ENCODE measurements around the gene MRPS17. TPM values are rescaled to one million over a fixed set of nuclear protein-coding genes. Genes with fewer than 3 reads are reported as not detected.
A peak's percentile ranks its signal among the peaks of the same experiment; 100 is the strongest.
"Not testable (repeated sequence)": the region's sequence is repeated elsewhere in the genome, so short reads cannot be mapped to it uniquely, and the experiment has no call there.

Gene MRPS17
- total and polyA plus RNA-seq, 9 of the 15 experiments (the other 6 are each of a cell fraction or from before 2014, with no cell fraction given): 25.9 to 99.3 (median 43.9) TPM

- H3K9me1 ChIP-seq (ENCODE audit: control insufficient read depth, insufficient read depth, low read length); FAIRE-seq; BruUV-seq (replicated peaks); intact Hi-C loops (cut with micrococcal nuclease); CTCF ChIA-PET (ENCODE audit: low intra/inter-chr PET ratio); DNase-seq (ENCODE audit: extremely low read depth in 1 of 4, low spot score in 3 of 4); H3K9me3 ChIP-seq (replicated peaks; ENCODE audit: control insufficient read depth, insufficient read depth, low read depth, low read length); H4K20me1 ChIP-seq (replicated peaks; ENCODE audit: control insufficient read depth, insufficient read depth, low read length); H3K27me3 ChIP-seq (ENCODE audit: control insufficient read depth in 2 of 2, insufficient read depth in 2 of 2, low read length in 2 of 2); in situ Hi-C loops (cut with MboI); POLR2A ChIA-PET; ATAC-seq: not testable (repeated sequence)
- TF ChIP-seq KDM1A (IDR thresholded peaks at IDR 0.05) (peak; percentile 4 to 71; a peak in 3 of 4 replicates), BCOR (IDR thresholded peaks at IDR 0.05) (peak; percentile 84), DPF2 (IDR thresholded peaks at IDR 0.05) (peak; percentile 26; the same call in 1 of the 2 replicates), SMARCA5 (IDR thresholded peaks at IDR 0.05) (0 out of 2 replicates have a peak, but pooled peaks have one; percentile 72)
- H3K4me2 ChIP-seq (ENCODE audit: insufficient read depth, low read length): peak overlapping the region; percentile 99
- H3K4me3 ChIP-seq: peak overlapping the region; percentile 100
- peaks cover 38% of the 10 kb centered on the region for H3K36me3 ChIP-seq (ENCODE audit: control insufficient read depth, insufficient read depth, low read length)
- under 1% methylated on average over 19 of the region's 19 CpGs for WGBS (ENCODE audit: insufficient coverage, low coverage, missing lambda C conversion rate)
- peak overlapping the region; percentile 94 for H3K27ac ChIP-seq (ENCODE audit: extremely low read depth, low read depth, low read length)
- peak overlapping the region; percentile 96 to 100 for H3K9ac ChIP-seq (ENCODE audit: insufficient read depth in 1 of 2, low read depth in 2 of 2, low read length in 2 of 2)
- peak overlapping the region; percentile 90 for H2AFZ ChIP-seq (ENCODE audit: low read depth, low read length)
- H3K79me2 ChIP-seq (ENCODE audit: control insufficient read depth, insufficient read depth, low read length): peaks cover 25% of the 10 kb centered on the region
- H3K4me1 ChIP-seq (replicated peaks in 1 of 2; ENCODE audit: control insufficient read depth in 2 of 2, insufficient read depth in 2 of 2, low read length in 2 of 2): peaks cover 3 to 18% of the 10 kb centered on the region in 2 experiments; a peak in 4 of 5 replicates
Measured at GRCh38 chr7:55952352-55952671, 635 bp downstream of the MRPS17 start.

- POLR2A ChIA-PET: interaction anchor here (0.6 kb wide), 1 partner anchor 624 kb away, joined by 3 read pairs; no protein-coding TSS in a partner anchor
- Histone ChIP-seq H3K9ac (ENCODE audit: insufficient read depth in 1 of 2, low read depth in 2 of 2, low read length in 2 of 2) (peak overlapping the region in 1 of 2 experiments; percentile 50; a peak in 1 of 4 replicates), H3K27me3 (ENCODE audit: control insufficient read depth in 2 of 2, insufficient read depth in 2 of 2, low read length in 2 of 2) (no peaks in the 10 kb centered on the region), H3K27ac (ENCODE audit: extremely low read depth, low read depth, low read length) (no peak overlapping the region), H3K79me2 (ENCODE audit: control insufficient read depth, insufficient read depth, low read length) (peaks cover 25% of the 10 kb centered on the region), H3K9me1 (ENCODE audit: control insufficient read depth, insufficient read depth, low read length) (no peaks in the 10 kb centered on the region), H3K9me3 (replicated peaks; ENCODE audit: control insufficient read depth, insufficient read depth, low read depth, low read length) (no peaks in the 10 kb centered on the region; the same call in 1 of the 2 replicates), H2AFZ (ENCODE audit: low read depth, low read length) (no peak overlapping the region), H3K4me1 (replicated peaks in 1 of 2; ENCODE audit: control insufficient read depth in 2 of 2, insufficient read depth in 2 of 2, low read length in 2 of 2) (peaks cover 3 to 18% of the 10 kb centered on the region in 2 experiments; a peak in 4 of 5 replicates), H4K20me1 (replicated peaks; ENCODE audit: control insufficient read depth, insufficient read depth, low read length) (no peaks in the 10 kb centered on the region), H3K4me3 (no peak overlapping the region), H3K36me3 (ENCODE audit: control insufficient read depth, insufficient read depth, low read length) (peaks cover 40% of the 10 kb centered on the region), H3K4me2 (ENCODE audit: insufficient read depth, low read length) (no peak overlapping the region)
- no peak for DNase-seq (ENCODE audit: extremely low read depth in 1 of 4, low spot score in 3 of 4)
- WGBS (ENCODE audit: insufficient coverage, low coverage, missing lambda C conversion rate): 94% methylated on average over 11 of the region's 11 CpGs
- intact Hi-C loops (cut with micrococcal nuclease): no loop called here
- no peak for FAIRE-seq
- no TSS peak for BruUV-seq (replicated peaks)
- no peak for ATAC-seq
- TF ChIP-seq SIX5 (IDR thresholded peaks at IDR 0.05; ENCODE audit: borderline replicate concordance in 1 of 2, insufficient read depth in 1 of 2, low read depth in 1 of 2, low read length in 2 of 2) (no peak), MTF1 (CRISPR knock-in tag; IDR thresholded peaks at IDR 0.05; ENCODE audit: borderline replicate concordance) (no peak), ZNF316 (IDR thresholded peaks at IDR 0.05) (peak; percentile 19; the same call in 1 of the 2 replicates), C11orf30 (IDR thresholded peaks at IDR 0.05; ENCODE audit: low read depth) (peak; percentile 8; the same call in 1 of the 2 replicates)
- CTCF ChIA-PET (ENCODE audit: low intra/inter-chr PET ratio): no interaction called here
- in situ Hi-C loops (cut with MboI): no loop called here
Measured at GRCh38 chr7:55953707-55954475, 2.2 kb downstream of the MRPS17 start.
